C4-2B (cell line): ENCODE data around the gene HNRNPA3.
"Not testable (repeated sequence)": the region's sequence is repeated elsewhere in the genome, so short reads cannot be mapped to it uniquely, and the experiment has no call there.

Experiments
- H3K27ac ChIP-seq: fragments of 450-650 bp; 2 replicates; pipeline ENCODE4 v1.5.1; 2017
- ZFX ChIP-seq: fragments of 450-650 bp; IDR thresholded peaks from 2 replicates; pipeline ENCODE4 v1.6.1; 2017
- TF ChIP-seq, protein P1 (sequence below): fragments of 450-650 bp; conservative IDR thresholded peaks from 2 replicates; pipeline ENCODE4 v1.5.1; 2017; ENCODE audit warnings: mild to moderate bottlenecking

HNRNPA3 gene

DNA sequence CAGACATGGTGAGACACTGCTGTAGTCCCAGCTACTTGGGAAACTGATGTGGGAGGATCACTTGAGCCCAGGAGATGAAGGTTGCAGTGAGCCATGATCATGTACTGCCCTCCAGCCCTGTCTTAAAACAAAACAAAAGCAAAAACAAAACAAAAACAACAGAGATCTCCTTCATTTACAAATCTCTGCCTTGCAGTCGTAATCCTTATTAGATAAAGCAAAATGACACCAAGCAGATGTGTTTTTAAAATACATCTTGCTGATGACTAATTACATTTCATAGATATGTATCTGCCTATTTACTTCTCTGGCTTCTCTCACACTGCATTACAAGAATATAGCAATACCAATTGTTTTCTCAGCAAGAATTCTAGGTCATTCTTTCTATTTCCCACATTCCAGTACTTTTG is 29.1 kb downstream of the HNRNPA3 start:
- TF ChIP-seq, protein P1, sequence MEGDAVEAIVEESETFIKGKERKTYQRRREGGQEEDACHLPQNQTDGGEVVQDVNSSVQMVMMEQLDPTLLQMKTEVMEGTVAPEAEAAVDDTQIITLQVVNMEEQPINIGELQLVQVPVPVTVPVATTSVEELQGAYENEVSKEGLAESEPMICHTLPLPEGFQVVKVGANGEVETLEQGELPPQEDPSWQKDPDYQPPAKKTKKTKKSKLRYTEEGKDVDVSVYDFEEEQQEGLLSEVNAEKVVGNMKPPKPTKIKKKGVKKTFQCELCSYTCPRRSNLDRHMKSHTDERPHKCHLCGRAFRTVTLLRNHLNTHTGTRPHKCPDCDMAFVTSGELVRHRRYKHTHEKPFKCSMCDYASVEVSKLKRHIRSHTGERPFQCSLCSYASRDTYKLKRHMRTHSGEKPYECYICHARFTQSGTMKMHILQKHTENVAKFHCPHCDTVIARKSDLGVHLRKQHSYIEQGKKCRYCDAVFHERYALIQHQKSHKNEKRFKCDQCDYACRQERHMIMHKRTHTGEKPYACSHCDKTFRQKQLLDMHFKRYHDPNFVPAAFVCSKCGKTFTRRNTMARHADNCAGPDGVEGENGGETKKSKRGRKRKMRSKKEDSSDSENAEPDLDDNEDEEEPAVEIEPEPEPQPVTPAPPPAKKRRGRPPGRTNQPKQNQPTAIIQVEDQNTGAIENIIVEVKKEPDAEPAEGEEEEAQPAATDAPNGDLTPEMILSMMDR: no peak
- no peak for TF ChIP-seq ZFX
- H3K27ac ChIP-seq: peak overlapping the region; percentile 62

DNA sequence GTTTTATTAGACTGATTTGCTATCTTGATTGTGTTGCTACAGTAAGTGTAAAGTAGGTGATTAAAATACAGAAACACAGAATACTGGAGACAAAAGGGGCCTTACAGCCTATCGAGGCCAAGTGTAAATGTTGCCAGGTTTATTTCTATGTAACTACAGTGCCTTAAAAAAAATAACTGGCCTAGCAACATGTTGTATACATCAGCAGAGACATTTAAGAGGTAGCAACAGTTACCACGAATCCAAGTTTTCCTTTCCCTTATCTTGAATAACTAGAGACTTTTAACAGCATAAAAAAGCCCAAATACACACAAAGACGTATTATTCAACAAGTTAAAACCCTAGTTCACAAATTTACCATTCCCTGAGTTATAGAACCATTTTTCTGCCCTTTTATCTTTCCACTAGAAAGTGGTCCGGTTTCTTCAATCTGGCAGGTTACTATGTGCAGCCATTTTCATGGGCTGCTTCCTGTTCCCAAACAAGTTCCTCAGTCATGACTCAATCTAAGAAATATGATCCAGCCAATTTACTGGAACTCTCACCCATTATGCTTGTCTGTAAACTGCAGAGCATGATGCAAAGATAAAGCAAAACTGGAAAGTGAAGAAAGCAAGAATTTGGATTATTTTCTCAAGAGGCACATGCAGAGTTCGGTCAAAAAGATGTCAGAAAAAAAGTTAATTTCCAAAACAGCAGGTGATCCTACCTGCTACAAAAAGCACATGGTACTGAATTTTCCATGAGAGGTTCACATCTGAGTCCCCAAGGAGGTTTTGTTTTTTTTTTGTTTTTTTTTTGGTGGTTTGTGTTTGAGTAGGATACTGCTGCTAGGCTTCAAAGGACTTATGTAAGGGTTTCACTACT is 29.8 kb downstream of the HNRNPA3 start:
- no peak for TF ChIP-seq ZFX
- TF ChIP-seq, protein P1: no peak
- H3K27ac ChIP-seq: peak overlapping the region; percentile 85

DNA sequence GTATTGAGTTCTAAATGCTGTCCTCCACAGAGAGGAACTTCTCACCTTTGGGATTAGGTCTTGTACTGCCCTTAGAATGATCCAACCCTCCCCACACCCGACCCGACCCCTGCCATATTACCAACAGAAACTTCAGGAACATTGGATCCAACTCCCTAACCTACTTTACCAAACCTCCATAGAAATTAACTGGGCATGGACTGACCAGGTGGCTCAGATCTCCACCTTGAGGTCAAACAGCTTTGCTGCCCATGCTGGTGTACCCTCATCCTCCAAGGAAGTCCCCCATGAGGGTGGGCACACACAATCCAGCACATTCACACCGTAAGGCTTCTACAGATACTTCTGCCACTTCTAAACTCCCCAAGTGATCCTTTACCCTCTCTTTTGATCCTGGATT is 30.5 kb downstream of the HNRNPA3 start:
- peak overlapping the region; percentile 85 for H3K27ac ChIP-seq

DNA sequence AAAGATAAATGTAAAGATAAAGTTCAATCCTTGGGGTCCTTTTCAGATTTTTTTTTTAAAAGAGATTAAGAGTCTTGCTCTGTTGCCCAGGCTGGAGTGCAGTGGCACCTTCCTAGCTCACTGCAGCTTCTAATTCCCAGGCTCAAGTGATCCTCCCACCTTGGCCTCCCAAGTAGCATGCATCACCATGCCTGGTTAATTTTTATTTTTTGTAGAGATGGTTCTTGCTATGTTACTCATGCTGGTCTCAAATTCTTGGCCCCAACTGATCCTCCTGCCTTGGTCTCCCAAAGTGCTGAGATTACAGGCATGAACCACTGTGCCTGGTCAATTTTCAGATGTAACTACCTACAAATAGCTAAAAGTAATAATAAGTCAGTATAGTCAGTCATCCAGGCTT is 30.9 kb downstream of the HNRNPA3 start:
- H3K27ac ChIP-seq: peak overlapping the region; percentile 85
- TF ChIP-seq, protein P1: no peak
- TF ChIP-seq ZFX: no peak

More for the DNA sequence above, 30.5 kb downstream of the HNRNPA3 start:
- TF ChIP-seq ZFX: no peak
- TF ChIP-seq, protein P1: no peak

DNA sequence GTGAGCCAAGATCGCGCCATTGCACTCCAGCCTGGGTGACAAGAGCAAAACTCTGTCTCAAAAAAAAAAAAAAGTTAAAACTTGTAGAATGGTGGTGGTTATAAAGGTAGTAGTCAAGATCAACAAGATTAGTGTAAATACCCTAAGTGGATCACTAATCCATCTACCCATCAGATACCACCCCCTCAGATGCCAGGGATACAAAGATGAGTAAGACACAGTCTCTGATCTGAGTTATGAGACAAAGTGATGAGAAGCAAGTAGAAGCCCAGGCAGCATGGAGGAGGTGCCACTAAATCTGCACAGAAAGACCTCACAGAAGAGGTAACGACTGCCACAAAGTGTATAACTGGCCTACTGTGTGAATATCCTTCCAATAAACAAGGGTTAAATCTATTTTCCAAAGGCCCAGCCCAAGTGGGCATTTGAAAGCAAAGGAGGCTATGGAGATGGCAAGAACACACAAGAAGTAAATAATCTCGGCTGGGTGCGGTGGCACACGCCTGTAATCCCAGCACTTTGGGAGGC is 31.7 kb downstream of the HNRNPA3 start:
- TF ChIP-seq, protein P1: no peak
- no peak for TF ChIP-seq ZFX
- H3K27ac ChIP-seq: no peak overlapping the region

DNA sequence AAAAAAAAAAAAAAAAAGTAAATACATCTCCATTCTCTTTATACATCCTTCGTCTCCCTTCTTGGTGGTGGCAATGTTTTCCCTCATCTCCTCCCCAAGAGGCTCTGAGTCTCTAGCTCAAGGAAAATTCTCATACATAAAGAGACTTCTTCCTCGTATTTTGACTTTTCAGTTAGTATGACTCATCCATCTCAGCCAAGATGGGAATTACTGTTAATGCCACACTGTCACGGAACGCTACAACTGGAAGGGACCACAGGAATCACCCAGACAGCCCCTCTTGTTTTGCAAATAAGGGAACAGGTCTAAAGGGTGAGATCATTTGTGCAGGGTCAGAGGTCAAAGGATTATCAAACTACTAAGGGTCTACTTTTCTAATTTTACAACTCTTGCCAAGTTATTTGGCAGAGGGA is 32.4 kb downstream of the HNRNPA3 start:
- TF ChIP-seq ZFX: no peak
- TF ChIP-seq, protein P1: no peak
- H3K27ac ChIP-seq: no peak overlapping the region

DNA sequence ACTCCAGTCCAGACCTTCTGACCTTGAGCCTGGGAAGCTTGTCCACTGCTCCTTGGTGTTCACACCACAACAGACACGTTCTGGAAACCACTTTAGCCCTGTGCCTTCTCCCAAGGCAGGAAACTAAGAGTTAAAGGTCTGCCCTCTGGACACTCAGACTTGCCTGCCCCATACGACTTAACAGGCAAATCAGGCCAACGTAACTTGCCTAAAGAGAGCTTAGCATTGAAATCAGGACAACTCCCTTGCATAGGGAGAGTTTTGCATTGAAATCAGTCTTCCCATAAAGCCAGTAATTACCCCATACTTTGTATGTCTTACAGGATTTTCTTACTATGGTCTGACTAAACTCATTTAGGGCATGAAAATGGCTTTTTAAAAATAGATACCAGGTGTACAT is 33.4 kb downstream of the HNRNPA3 start:
- TF ChIP-seq, protein P1: no peak
- no peak overlapping the region; the same call in 1 of the 2 replicates for H3K27ac ChIP-seq

DNA sequence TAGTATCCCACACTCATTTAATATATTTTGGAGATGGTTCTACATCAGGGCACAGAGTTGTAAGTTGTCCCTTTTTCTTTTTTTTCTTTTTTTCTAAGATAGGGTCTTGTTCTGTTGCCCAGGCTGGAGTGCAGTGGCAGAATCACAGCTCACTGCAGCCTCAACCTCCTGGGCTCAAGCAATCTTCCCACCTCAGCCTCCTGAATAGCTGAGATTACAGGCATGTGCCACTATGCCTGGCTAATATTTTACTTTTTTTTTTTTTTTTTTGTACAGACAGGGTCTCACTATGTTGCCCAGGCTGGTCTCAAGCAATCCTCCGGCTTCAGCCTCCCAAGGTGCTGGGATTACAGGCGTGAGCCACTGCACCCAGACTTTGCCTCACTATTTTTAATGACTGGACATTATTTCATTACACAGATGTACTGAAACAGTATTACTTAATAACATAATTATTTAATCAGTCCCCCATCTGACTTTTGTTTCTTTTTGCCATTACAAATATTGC is 34.0 kb downstream of the HNRNPA3 start:
- not testable (repeated sequence) for H3K27ac ChIP-seq
